HG02642 (cell line): Measurements from ENCODE around the gene LPP.

Experiments
- ATAC-seq: cut with Tn5 transposase; IDR thresholded peaks from one replicate; pipeline ENCODE4 v1.9.1; 2021; ENCODE audit warnings: mild to moderate bottlenecking; ENCODE audit not compliant: unreplicated experiment, poor library complexity

LPP gene

DNA sequence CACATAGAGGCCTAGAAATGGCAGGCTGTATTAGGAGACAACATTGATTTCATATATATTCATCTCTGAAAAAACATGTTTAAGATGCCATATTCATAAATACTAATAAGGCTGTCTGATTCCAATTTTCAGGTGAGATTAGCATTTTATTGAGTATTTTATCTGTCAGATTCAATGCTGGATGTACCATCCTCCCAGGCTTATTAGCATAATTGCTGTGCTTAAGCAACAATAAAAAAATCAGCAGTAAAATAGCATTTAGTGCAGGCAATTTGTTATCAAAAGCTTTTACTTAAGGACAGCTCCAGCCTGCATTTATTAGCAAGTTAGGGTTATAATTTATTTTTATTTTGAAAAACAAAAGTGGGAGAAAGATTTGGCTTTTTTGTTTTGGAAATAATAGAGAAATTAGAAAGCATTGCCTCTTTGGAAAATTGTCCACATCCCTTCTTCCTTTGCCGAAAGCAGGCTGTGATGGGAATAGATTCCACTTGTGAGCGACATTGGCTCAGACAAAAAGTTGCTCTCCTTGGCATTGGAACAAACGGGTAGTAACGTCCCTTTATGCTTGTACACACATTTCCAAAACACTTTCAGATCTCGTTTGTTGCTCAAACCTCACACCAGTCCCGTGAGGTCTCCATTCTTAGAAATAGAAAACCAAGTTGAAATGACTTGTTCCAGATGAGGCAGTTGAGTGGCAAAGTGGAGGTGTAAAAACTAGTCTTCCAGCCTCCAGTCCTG is 134.0 kb downstream of the LPP start:
- ATAC-seq = no peak

DNA sequence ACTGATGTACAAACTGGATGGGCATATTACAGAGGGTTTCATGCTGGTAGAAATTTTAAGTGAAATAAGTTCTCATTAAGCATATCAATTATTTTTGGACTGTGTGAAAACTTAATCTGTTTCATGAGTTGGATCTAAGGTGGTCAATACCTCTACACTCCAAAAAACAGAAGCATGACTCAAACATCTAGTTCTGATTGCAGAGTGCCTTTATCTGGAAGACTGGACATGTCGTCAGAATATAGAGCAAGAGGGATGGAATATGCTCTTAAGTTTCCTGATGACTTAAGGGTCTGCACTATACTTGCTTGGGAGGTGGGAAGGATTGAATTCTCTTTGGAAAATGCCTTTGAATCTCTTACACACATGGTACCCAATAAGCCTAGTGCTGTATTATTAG is 138.3 kb downstream of the LPP start:
- no peak for ATAC-seq

DNA sequence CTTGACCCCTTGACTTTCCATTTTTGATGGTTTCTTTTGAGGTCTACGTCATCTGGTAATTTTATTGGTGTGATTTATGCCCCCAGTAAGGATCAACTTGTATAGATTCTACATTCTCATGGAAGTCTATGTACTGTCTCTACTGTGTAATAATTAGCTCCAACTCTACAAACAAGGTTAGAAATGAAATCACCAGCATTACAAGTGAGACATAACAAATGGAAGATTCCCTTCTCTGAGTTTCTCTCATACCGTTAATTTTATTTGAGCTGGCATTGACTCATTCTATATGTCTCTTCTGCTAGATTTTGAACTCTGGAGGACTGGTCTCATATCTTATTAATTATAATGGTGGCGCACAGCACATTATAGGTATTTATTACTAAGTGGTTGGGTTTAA is 138.9 kb downstream of the LPP start:
- ATAC-seq = no peak

DNA sequence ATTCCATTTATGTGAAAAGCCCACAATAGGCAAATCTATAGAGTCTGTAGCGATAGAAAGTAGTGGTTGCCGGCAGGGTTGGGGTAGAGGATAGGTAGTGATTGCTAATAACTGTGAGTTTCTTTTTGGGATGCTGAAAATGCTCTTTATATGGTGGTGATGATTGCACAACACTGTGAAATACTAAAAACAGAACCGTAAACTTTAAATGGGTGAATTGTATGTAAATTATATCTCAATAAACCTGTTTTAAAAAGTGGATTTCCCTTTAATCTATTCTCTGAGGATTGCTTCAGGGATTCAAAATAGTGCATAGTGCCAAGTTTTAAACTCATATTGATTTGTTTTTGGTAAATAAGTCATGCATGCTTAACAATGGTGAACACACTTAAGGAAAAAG is 140.2 kb downstream of the LPP start:
- ATAC-seq = no peak

DNA sequence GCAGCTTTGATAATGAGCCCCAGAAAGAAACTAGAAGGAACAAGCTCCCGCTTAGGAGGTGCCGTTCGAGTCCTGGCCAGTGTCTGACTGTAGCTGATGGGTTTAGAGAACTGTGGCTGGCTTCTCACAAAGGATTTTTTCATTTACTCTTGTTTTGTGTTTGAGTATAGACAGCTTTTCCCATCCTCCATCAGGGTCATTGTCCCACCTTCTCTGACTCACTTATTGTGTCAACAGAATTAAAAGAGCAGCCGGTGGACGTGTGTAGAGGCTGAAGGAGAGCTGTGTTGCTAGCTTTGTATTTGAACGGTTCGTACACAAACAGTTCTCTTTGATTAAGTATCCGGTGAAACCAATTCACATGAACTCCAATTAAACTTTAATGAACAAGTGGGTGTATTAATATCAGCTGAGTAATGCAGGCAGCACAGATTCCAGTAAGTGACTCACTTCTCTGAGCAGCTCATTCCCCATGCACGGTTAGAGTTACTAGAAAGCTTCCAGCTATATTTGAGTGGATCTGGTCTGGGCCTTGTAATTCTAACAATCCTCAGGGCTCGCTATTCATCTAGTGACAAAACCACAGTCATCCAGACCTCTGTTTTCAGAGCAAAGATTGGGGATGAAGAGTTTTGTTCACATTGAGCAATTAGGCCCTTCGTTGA is 141.0 kb downstream of the LPP start:
- ATAC-seq = no peak

DNA sequence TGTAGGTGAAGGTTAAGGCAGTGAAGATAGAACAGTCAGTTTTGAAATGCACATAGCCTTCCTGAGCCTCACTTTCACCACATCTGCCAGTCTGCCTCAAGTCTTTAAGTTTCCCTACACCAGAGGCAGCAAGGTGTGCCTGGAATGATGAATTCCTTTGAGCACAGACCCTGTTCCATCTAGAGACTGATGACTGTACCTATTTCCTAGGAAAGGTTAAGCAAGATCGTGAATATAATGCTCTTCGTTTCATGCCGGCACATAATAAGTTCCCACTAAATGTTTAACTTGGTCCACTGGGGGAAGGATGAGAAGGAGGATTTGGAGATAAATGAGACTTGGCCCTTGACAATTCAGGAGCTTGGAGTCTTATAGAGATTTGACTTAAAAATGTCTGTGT is 141.9 kb downstream of the LPP start:
- ATAC-seq = no peak

DNA sequence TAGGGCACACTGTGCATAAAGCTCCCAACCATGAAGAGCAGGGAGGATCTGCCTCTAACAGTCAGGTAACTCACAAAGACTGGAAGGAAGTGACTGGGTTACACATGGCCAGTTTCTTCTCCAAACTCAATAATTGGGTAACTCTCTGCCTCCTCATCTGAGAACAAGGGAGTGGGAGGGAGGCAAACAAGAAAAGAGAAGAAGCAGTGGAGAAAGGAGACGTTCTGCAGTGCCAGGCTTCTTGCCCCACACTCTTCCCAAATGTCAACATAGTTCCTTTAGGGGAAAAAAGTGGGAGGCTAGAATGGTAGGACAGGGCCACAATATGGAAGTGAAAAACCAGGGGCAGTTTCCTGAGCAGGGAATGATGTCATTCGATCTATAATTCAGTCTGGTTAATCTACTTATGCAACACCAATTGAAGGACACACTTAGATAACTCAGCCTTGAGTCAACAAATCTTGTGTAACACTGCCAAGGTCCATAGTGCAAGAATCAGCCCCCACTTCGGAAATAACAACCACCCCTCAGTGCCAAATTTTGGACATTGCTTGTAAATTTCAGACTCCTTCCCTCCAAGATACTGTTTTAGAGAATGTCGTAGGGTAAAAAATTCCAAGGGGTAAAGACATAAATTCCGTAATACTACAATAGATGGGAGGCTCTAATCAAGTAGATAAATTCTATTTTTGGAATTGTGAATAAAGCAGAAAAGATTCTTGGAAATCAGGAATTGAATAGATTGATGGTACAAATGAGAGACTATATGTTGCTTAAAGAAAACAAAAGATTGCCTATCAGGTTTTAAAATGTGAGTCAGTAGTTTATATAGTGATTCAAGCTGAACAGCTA is 143.0 kb downstream of the LPP start:
- ATAC-seq = no peak

DNA sequence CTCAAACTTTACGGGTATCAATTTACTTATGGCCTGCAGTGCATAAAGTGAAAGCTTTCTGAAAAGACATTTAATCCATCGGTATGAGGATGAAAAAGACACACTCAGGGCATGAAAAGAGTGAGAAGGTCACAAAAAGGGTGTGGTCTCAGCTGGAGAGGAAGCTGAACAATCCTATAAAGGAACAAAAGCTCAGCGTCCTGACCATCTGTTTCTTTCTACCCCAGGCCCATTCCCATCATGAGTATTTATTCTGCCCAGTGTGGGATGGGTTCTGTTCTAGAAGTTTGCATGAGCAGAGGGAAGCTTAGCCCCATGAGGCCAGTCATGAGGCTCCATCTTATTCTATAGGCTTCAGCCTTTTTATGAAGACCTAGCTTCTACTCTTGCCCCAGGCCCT is 144.6 kb downstream of the LPP start:
- ATAC-seq = no peak

DNA sequence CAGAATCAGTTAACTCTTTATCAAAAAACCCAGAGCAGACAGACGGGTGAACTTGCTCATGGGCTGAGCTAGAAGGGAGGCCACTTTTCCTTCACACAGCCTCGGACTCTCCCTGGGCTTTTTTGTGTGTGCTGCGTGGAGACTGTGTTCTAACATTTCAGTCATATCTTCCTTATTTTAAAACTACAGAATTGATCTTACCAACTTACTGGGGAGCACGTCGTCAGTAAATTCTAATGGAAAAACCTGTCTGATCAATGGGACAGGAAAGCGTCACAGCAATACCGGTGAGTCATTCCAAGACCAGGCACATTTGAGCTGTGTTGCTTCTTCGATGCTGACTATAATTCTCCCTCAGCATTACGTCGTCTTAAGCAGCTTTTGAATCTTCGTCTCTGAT is 145.1 kb downstream of the LPP start:
- no peak for ATAC-seq

DNA sequence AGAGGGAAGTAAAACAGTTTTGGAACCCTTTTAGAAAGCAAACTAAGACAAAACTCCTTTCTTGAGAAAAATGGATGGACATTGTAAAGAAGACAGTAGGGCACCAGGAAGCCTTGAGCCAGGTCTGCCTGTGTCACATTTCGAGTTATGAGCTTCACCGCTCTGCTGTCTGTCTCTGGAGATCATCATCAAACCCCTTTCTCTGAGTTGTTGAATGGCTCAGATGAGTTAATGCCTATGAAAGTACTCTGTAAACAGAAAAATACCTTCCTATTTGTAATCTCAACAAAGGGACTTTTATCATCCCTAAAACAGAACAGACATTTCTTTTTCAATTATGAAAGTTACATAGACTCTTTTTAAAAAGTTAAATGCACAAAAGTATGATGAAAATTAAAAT is 145.8 kb downstream of the LPP start:
- ATAC-seq = no peak

DNA sequence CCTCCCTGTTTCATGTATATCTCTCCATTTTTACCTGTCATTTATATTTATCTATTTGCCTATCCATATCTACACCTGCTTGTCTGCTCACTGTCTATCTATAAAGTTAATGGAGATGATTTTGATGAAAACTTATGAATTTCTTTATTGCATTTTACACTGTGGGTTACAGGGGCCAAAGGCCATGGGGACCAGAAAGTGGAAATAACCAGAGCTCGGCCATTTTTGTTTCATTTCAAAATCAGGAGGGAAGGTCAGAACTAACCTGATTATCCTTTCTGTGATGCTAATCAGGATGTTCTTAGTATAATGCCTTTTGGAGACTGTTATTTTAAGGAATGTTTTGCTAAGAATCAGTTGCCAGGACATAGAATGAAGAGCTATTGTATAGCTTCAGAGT is 147.2 kb downstream of the LPP start:
- no peak for ATAC-seq

DNA sequence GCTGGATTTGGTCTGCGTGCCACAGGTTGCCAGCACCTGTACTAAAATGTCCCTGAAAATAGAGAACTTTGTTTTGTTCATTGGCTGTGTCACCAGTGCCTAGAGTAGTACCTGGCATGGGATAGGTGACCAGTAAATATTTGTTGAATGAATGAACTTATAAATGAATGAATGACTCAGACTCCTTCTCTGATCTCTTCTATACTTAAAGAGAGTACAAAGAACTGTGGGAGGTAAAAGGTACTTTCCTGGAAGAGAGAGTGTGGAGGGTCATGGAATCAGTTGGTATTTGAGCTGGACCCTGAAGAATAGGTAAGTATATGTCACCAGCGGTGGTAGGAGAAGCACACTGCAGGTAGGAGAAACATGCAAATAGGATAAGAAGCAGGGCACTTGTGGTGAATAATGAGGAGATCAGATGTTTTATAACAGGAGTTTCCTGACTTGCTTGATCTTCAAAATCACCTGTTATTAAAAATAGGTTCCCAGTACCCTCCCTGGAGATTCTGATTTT is 149.4 kb downstream of the LPP start:
- no peak for ATAC-seq

DNA sequence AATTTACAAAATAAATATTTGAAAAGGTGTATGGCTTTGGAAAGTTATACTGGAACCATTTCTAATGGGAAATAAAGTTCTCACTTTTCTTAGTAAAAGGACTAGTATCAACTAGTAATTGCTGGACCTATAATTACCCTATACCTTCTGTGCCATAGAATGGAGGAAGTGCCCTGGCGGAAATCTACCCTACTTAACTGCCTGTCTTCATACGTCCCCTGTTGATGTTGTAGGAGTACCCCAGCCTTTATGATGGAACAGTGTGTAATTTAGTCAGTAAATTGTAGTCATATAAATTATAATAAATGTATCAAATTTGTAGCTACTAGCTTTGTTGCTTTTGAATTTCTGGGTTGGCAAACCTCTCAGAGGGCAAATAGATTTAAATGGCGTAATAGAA is 149.9 kb downstream of the LPP start:
- ATAC-seq = no peak

DNA sequence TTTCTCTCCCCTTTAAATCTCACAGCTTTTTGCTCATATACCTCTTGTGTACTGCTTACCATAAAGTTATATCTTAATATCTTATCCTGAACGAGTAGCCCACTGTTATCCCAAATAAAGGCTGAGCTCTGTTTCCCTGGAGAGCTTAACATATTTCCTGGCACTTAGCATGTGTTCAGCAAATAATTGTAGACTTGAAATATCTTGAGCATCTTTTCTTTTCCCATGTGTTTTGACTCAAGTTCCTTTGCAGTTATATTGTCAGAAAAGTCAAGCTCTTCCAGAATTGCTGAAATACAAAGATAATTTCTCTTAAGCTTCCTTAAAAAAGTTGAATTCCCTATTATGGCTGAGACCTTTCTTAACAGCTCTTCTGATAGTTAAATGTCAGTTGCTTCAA is 150.5 kb downstream of the LPP start:
- no peak for ATAC-seq

DNA sequence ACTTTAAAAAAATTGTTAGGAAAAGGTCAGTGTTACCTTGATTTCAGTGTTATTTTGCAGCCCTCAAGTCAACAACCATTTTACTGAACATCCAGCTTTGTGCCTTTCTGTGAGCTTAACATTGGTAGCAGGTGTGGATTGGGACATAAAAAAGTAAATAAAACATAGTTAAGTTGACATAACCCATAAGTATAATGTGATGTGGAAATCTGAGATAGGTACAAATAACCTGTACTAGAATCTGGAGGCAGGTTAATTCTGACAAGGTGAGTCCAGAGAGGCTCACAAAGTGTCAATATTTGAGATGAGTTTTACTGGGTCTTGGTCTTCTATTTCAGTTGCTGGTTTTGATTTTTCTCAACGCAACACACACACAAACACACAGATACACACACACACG is 151.3 kb downstream of the LPP start:
- no peak for ATAC-seq

DNA sequence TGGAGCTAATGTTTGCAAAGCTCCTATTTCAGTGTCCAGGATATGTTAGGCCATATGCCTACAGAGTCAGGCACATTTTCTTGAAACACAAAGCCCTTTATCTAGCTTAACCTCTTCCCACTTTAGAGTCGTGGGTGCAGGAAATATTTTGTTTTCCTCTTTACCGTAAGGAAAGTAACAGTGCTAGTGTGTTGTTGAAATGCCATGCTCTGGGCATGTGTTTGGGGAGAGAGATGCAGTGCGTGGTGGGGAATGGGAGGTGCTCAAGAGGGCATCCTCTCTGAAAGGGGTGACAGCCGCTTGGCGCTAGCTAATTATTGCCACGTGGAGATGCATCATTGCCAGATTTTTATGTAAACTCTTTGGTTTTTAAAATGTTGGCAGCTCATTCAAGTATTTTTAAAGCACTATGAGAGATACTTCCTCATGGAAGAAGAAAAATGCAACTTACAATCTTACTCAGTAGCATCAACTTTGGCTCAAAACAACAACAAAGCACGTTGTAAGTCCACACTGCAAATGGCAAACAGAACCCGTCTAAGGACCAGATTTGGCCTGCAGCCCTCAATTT is 152.6 kb downstream of the LPP start:
- no peak for ATAC-seq

DNA sequence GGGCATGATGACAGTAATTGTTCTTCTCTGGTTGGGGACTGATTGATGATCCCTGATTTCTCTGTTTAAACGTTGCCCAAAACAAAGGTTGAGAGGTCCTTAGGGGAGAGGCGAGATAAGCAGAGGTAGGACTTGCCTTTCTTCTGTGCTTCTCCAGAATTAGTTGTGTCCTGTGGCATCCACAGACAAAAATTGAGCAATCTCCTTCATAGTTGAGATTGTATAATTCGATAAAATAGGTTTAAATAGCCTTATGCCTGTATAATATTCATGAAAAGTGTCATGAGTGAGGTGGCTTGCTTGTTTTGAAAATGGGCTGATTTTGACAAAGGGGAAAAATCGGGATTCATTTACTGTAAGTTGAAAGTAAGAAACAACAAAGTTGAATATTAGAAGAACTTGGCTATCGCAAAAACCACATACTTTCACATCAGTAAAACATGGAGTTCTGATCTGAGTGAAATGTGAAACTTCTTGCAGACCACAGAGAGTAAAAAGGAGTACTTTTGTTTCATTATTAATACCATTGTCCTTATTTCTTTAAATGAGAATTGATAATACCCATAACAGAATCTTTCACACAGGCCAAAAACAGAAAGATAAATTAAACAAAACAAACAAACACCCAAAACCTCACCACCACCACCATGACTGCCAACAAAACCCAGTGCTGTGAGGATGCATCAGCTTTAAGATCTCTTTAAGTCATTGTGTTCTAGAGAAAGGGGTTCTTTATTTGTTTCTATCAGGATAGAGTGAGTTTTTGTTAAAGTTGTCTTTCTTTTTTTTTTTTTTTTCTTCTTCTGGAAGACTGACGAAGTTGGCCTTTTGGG is 155.7 kb downstream of the LPP start:
- peak; percentile 97 for ATAC-seq

DNA sequence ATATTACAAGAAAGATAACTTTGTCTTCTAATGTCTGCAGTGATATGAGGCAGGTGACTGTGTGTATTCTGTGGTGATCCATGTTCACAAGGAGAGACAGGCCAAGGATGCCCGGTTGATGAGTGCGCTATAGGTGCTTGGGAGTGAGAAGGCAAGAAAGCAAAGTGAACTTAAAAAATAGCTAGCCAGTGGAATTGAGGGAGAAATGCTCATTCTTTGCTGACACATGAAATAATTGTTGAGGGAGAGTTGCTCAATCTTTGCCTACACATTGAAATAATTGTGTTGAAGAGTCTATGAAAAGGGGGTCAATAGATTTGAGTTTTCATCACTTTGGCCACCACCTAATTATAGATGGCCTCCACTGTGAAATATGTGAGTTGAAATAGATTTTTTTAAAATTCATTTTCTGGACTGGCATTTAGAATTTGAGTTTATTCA is 156.3 kb downstream of the LPP start:
- no peak for ATAC-seq

DNA sequence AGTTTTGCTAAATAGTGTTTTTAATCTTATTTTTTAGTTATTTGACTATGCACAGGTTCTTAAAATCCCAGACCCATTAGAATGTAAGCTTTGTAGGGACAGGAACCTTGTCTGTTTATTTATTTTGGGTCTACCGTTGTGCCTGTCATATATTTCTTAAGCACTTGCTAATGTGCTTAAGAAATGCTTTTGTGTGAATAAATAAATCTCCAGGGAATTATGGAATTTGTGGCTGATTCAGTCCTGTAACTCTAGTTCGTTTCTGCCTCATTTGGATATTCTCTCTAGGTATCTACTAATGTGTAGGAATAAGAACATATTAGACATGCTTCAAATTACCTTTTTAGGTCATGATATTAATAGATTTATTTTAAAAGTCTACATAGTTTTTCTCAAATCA is 161.6 kb downstream of the LPP start:
- no peak for ATAC-seq
